ENCODE results near the gene BNIP2.
"Not testable (repeated sequence)": the region's sequence is repeated elsewhere in the genome, so short reads cannot be mapped to it uniquely, and the experiment has no call there.

Gene BNIP2

DNA sequence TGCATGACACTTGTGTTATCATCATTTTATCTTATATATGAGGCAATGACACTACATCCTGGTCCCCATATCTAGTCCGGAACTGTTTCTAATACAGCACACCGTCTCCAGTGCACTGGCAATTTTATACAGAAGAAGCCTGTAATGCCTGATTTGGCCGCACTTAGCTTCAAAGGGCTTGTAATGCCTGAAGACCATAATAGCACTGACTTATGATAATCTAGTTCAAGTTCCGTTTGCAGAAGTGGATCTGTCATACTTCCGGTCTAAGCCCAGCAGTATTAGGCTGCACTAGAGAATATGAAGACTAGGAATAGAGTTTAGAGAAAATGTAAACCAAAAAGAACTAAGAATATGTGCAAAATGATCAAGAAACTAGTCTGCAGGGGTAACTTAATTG is 1.3 kb downstream of the BNIP2 start:
- no peak for DNase-seq (ENCODE audit: low read depth)

DNA sequence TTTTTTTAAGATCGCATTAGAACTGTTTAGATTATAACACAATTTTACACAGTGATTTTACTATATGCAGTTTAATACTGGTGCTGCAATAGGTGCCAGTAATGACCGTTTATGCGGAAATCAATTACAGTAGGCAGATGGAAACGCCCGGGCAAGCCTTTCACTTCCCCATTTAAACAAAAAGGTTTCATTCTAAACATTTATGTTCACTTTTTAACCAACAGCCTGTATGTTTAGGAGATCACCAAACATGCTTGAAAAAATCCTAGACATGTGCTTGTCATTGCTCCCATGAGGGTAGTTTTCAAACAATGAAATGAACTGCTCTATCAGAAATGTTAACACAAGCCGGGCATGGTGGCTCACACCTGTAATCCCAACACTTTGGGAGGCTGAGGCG is 2.7 kb downstream of the BNIP2 start:
- DNase-seq (ENCODE audit: low read depth): no peak

DNA sequence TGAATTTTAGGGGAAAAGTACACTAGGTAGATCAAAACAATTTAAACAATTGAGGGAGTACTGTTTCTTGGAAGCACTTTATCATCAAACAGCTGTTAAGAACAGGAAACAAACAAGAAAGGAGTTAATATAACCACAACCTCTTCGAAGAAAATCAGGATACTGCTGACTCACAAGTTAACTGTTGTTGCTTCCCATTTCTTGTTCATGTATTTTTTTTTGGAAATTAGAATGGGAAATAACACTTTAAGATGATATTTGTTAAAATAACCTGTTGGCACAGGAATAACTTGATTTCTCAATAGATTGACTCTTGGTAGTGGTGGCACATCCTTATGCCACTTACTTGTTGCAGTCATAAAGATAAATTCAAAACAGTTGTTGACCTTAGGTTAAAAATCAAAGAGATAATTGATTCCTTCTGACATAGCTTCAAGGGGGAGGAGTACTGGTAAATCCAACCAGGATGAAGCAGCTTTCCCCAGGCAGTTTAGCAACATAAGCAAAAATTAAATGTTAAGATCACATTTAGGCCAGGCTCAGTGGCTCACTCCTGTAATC is 3.3 kb downstream of the BNIP2 start:
- peak; percentile 42 for DNase-seq (ENCODE audit: low read depth)

DNA sequence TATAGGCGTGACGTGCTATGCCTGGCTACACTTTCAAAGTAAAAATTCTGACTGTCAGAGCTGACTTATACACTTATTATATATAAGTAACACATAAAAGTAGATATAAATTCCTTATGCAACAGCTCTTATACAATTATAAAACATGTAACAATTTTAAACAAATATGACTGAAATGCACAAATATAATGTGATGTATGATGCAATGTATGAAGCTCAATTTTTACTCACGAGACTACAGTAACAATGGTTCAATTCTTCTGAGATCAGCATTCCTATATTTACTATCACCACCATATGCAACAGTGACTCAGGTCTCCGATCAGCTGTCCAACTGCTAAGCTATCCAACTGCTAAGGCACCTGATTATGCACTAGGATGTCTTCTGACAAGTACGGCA is 8.2 kb downstream of the BNIP2 start:
- DNase-seq (ENCODE audit: low read depth): no peak

DNA sequence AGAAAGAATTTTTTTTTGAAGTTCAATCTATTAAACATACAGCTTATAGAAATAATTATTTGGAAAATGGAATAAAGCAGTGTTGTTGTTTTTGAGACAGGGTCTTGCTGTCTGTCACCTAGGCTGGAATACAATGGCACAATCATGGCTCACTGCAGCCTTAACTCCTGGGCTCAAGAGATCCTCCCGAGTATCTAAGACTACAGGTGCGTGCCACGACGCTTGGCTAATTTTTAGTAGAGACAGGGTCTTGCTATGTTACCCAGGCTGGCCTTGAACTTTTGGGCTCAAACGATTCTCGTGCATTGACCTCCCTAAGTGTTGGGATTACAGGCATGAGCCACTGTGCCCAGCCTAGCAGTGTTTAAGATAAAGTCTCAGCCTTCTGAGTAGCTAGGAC is 8.8 kb downstream of the BNIP2 start:
- DNase-seq (ENCODE audit: low read depth): no peak

DNA sequence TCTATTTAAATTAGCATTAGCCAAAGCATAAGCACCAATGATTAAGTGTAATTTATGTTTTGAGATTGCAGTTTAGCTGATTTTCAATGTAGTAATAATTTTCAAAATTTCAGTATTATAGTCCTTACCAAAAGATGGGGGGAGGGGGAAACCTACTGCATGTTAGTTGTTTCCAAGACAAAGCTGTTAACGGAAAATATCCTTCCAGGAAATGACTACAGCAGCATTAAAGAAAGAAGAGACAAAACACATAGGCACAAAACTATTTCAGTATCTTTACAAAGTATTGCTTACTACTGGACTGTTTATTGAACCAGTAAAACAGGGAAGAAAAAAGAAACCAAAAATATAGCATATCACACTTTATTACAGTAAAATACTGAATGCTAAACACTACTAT is 10.5 kb downstream of the BNIP2 start:
- no peak for DNase-seq (ENCODE audit: low read depth)

DNA sequence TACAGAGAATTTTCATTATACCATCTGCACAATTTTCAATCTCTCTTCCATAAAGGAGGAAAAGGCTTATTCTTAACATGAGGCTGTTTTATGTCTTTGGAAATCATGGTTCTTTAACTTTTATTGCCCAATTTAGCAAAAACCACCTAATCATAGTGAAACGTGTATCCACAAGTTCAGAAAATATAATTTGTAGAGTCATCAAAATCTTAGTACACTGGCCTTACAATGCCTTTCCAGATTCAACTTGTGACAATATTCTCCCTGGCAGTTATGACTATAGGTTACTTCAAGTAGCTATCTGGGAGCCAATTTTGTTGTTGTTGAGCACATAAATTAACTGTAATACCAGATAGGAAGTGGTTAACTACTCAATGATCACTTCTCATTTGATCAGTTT is 10.9 kb downstream of the BNIP2 start:
- DNase-seq (ENCODE audit: low read depth): no peak

DNA sequence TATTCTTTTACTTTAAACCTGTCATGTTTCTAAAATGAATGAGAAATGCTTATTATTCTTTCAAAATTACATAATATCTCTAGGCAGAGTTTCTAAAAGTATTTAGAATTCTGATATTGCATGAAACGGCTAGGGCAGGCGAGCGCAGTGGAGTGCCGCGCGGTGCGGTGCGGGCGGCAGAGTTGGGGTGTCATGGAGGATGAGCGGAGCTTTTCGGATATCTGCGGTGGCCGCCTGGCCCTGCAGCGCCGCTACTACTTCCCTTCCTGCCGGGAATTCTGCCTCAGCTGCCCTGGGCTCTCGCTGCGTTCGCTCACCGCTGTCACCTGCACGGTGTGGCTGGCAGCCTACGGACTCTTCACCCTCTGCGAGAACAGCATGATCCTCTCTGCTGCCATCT is 12.6 kb downstream of the BNIP2 start:
- DNase-seq (ENCODE audit: low read depth): no peak

DNA sequence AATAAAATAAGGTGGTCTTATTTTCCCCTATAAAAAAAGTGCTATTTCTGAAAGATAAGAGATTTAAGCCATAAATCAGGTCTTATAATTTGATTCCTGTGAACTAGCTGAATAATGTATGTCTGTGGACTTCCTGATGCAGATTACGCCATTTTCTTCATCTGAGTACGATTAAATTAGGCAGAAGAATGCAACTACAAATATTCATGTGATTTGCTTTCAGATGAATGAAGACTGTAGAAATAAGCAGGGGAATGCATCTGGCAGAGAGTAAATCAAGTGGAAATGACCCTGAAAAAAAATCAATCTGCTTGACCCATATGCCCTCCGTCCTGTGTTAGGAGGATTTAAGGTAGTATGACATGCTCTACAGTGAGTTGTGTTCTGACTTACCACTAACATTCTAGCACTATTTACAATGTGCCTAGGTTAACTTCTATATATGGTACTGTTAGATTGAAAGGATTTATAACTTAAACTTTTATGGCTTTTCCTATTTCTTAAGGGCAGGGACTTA is 14.7 kb downstream of the BNIP2 start:
- DNase-seq (ENCODE audit: low read depth): no peak

DNA sequence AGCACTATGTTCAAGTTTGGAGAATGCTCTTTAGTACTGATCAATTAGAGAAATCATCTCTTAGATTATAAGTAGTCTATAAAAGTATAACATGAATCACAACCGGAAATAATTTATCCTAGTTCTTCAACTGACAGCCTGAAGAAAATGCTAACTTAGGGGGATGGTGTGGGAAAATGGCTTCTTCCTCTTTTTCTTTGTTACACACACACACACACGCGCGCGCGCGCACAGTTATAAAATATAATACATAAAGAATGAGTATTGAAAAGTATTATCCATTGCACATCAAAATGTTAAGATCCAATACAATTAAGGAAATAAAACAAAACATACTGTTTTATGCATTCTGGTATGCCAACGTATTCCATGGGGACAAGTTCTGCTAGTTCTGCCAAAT is 20.6 kb downstream of the BNIP2 start:
- no peak for DNase-seq (ENCODE audit: low read depth)

DNA sequence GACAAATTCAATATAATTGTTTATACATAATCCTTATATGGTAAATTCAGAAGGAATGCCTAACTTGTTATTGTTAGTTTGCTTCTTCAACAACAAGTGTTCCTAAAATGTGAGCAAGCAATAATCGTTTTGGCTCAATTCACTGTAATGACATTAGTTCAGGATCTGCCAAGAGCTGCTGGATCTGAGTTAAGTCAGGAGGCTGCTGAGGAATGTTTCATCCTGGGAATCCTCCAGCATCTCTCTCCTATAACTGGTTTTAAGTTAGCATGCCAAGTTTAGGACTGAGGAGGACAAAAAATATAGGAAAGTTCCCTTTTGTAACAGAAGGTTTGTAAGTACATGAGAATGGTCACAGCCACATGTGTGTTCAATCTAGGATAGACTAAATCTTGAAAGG is 26.9 kb downstream of the BNIP2 start:
- DNase-seq (ENCODE audit: low read depth): peak; percentile 27

DNA sequence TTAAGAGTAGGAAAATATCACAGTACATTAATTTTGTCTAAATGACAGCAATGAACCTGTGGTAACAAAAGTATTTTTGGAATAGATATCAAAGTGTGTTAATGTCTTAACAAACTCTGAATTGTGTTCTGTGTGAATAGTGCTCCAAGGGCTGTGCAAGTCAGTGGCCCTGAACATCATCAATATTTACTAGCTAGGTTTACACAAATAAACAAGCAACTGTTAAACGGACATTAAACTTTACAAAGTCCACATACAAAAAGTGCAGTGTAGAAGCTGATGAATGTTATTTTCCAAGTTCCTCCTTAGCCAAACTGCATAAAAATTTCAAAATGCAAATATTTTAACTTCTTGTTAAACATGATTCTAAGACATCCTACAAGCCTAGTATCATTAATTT is 29.8 kb downstream of the BNIP2 start:
- DNase-seq (ENCODE audit: low read depth): no peak

DNA sequence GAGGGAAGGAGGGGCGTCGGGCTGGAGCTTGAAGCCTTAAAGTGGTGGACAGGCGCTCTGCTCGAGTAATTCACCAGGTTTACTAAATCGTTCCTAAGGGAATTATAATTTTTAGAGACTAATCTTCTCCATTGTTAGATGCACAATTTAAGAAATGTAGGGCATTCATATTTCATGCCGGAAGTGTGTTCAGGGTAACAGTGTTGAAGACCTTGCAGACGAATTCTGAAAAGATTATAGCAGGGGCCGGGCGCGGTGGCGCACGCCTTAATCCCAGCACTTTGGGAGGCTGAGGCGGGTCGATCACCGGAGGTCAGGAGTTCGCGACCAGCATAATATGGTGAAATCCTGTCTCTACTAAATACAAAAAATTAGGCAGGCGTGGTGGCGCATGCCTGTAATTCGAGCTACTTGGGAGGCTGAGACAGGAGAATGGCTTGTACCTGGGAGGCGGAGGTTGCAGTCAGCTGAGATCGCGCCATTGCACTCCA is 31.4 kb downstream of the BNIP2 start:
- no peak for DNase-seq (ENCODE audit: low read depth)

DNA sequence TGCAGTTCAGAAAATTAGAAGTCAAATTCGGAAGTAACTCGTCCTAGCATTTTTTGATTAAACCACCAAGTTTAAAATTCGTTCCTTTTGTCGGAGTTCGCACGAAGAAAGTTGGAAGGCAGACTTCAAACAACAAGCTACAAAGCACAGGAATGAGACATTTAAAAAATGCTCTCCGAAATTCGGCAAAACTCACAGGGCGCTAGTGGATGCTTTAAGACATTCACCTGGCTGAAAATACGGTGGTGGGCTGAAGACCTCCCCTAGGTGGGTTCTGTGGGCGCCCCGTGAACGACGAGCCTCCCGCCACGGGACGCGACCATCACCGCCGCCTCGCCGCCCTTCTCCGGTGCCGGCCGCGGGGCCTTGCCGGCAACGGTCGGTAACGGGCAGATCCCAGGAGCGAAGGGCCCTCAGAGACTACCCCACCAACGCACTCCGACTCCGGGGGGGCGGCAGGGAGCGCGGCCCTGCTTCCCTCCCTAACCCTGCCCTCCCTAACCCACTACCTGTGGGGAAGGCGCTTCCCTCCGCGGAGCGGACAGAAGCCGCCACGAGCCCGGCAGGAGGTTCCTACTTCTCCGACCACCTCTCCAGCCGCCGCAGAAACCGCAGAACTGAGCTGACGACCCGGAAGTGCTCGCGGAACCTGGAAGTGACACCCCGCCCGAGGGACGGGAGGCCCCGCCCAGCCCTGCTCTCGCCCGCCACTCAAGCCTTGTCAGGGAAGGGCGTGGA is 32.1 kb downstream of the BNIP2 start, which contains the start of gene GTF2A2:
TSS of gene GTF2A2 (minus strand) at position 619 of the 738 bp plus-strand sequence. CDS start 5,238 bp downstream, outside the sequence.
- DNase-seq (ENCODE audit: low read depth): peak; percentile 85

DNA sequence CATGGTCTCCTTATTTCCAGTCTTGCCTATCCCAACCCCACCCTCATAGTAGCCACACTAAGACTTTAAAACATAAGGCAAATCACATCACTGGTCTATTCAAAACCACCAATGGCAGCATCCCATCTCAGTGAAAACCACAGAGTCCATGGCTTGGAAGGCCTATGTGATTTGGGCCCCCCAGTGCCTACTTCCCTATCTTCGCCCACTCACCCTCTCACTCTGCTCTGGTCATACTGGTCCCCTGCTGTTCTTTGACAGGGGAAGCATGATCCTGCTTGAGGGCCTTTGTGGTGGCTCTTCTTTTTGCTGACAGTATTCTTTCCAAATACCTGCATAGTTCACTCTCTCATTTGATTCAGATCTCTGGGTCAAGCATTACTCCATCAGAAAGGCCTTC is 35.1 kb downstream of the BNIP2 start:
- DNase-seq (ENCODE audit: low read depth): no peak

DNA sequence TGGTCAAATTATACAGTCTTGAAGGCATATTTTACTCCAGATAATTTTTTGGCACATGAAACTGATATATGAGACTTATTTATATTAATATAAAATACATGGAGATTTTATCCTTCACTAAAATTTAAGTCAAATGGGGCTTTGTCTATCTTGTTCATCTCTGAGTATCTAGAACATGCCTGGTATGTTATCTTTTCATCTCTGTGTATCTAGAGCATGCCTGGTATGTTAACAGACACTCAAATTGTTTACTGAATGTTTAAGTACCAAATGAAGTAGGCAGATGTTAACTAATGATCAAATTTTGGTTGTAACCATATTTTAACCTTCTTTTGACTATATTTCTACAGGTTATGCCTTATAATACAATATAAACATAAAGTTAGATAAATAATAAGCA is 39.5 kb downstream of the BNIP2 start:
- DNase-seq (ENCODE audit: low read depth): no peak

DNA sequence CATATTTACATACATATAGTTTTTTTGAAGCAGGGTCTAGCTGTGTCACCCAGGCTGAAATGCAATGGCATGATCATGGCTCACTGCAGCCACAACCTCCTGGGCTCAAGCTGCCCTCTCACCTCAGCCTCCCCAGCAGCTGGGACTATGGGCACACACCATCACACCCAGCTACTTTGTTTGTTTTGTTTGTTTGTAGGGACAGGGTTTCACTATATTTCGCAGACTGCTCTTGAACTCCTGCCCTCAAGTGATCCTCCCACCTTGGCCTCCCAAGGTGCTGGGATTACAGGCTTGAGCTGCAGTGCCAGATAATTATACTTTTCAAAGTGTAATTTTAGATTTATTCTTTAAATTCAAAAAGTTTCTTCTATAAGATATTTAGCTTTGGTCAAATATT is 42.0 kb downstream of the BNIP2 start:
- DNase-seq (ENCODE audit: low read depth): no peak

DNA sequence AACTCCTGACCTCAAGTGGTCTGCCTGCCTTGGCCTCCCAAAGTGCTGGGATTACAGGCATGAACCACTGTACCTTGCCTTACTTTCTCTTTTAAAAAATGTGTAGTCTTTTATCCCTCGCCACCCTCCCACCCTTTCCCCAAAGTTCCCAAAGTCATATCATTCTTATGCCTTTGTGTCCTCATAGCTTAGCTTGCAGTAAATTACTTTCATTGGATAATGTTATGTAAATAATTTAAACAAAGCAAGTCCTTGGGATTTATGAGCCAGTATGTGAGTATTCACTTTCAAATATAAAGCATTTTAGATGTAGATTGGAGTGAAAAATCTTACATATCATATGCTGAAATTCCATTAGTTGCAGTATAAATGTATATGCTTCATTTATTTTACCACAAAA is 42.8 kb downstream of the BNIP2 start:
- no peak for DNase-seq (ENCODE audit: low read depth)

DNA sequence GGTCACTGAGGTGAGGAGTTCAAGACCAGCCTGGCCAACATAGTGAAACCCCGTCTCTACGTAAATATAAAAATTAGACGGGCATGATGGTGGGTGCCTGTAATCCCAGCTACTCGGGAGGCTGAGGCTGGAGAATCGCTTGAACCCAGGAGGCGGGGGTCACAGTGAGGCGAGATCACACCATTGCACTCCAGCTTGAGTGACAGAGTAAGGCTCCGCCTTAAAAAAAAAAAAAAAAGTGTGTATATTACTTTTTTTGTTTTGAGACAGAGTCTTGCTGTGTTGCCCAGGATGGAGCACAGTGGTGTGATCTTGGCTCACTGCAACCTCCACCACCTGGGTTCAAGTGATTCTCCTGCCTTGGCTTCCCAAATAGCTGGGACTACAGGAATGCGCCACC is 43.3 kb downstream of the BNIP2 start:
- not testable (repeated sequence) for DNase-seq (ENCODE audit: low read depth)

DNA sequence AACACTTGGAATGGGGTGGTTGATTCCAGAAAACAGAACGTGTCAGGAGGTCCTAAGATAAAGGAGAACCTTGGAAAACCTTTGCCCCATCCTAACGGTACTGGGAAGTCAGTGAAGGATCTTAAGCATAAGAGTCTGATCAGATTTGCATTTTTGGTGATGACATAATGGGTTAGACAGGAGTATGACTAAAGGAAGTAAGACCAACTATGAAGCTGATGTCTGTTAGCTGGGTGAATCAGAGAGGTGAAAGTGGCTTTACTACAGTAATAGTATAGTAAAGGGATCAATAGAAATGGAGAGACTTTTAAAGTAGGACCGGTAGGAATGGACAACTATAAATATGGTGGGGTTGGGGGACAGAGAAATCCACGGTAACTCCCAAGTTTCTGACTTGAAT is 44.4 kb downstream of the BNIP2 start:
- no peak for DNase-seq (ENCODE audit: low read depth)

DNA sequence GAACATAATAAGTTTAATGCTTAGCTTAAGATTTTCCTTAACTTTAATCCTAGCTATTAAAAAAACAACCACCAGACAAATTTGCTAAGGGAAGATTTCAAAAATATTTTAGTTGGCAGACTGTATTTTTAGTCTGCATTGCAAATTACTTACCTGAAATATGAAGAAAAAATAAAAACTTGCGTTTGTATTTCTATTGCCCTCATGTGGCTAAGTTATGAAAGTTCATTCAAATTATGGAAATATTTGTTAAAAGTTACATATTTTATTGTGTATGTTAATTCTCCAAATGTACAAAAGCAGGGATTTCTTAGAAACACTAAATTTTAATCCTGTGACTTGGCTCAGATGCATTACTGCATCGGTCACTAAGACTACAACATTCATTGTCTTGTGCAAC is 46.8 kb downstream of the BNIP2 start:
- DNase-seq (ENCODE audit: low read depth): no peak

DNA sequence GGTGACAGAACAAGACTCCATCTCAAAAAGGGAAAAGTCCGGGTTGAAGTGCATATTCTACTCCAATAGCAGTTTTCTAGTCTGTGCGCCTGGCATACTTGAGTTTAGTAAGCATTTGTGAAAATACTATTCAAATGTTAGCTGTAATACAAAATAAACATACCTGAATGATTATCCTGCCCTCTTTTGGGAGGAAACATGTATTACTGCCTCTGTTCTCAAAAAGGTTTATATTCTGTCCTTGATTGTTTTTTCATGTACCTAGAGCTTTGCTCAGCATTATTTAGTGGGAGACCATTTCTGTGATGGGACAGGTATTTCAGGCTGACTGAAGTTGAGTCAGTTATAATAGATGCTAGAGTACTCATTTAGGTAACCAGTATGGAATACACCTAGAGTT is 51.6 kb downstream of the BNIP2 start:
- not testable (repeated sequence) for DNase-seq (ENCODE audit: low read depth)

DNA sequence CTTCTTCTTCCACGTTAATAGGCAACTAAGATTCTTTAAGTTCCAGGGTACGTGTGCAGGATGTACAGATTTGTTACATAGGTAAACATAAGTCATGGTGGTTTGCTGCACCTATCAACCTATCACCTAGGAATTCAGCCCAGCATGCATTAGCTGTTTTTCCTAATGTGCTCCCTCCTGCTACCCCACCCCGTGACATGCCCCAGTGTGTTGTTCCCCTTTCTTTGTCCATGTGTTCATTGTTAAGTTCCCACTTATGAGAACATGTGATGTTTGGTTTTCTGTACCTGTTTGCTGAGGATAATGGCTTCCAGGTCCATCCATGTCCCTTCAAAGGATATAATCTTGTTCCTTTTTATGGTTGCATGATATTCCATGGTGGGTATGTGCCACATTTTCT is 52.9 kb downstream of the BNIP2 start:
- DNase-seq (ENCODE audit: low read depth): no peak

DNA sequence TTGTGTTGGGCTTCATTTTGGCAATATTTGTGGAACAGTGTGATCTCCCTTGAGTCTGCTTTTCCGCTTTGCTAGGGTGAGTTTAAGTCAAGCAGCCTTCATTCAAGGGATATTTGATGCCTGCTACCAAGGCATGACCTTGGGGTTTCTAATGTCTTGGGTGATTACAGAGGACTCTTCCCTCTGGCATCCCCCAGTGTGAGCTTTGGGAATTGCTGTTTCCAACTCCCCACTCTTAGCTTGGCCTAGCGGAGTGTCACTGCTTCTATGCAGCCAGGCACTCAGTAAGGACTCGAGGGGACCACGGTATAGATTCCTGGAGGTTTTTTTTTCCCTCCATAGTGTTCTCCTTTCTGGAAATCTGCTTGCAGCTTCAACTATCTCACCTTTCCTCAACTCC is 56.4 kb downstream of the BNIP2 start:
- no peak for DNase-seq (ENCODE audit: low read depth)

Data from fibroblast of the conjunctiva (primary cell).